Upper lobe of right lung (tissue), 1 donor: Measurements from ENCODE around the gene VGLL4. TPM values are rescaled to one million over a fixed set of nuclear protein-coding genes. Genes with fewer than 3 reads are reported as not detected.
"Not testable (repeated sequence)": the region's sequence is repeated elsewhere in the genome, so short reads cannot be mapped to it uniquely, and the experiment has no call there.

Experiments
- ATAC-seq: fragments of 200-7000 bp; cut with Tn5 transposase; one replicate; pipeline ENCODE4 v1.9.1; 2020; ENCODE audit warnings: mild to moderate bottlenecking, moderate library complexity
- DNase-seq: peaks from one replicate; pipeline ENCODE4 v3.0.0-alpha.2; 2020
- H3K27ac ChIP-seq: fragments of 200-600 bp; one replicate; pipeline ENCODE4 v1.8.0; 2022
- H3K27me3 ChIP-seq: fragments of 200-600 bp; one replicate; pipeline ENCODE4 v1.8.0; 2022; ENCODE audit warnings: mild to moderate bottlenecking
- H3K36me3 ChIP-seq: fragments of 200-600 bp; one replicate; pipeline ENCODE4 v1.8.0; 2022
- H3K4me1 ChIP-seq: fragments of 200-600 bp; one replicate; pipeline ENCODE4 v1.8.0; 2022
- H3K4me3 ChIP-seq: fragments of 200-600 bp; one replicate; pipeline ENCODE4 v1.8.0; 2022; ENCODE audit warnings: mild to moderate bottlenecking
- H3K9me3 ChIP-seq: fragments of 200-600 bp; one replicate; pipeline ENCODE4 v1.8.0; 2022
- CTCF ChIP-seq: fragments of 200-600 bp; IDR thresholded peaks from one replicate; pipeline ENCODE4 v1.8.0; 2022; ENCODE audit warnings: antibody characterized with exemption
- intact Hi-C: fragments of 100-400 bp; cut with DNase I; formaldehyde crosslinking; loops from one replicate; pipeline ENCODE4 v1.11.0; 2022
- total RNA-seq: library from RNA; stranded (reverse); fragmentation: NEBNext Ultra II Directional; extraction: Animal tissue kit (Norgen Biotek cat#: 25700); gene quantifications from one replicate; pipeline ENCODE4 v1.2.1, GENCODE V29; 2021
- donor health status: DM: no; HTN: yes; CAD: no; lungs with severe emphysema.

The VGLL4 gene
- total RNA-seq, 1 donor from 2014 or later, result 57.5 TPM

DNA sequence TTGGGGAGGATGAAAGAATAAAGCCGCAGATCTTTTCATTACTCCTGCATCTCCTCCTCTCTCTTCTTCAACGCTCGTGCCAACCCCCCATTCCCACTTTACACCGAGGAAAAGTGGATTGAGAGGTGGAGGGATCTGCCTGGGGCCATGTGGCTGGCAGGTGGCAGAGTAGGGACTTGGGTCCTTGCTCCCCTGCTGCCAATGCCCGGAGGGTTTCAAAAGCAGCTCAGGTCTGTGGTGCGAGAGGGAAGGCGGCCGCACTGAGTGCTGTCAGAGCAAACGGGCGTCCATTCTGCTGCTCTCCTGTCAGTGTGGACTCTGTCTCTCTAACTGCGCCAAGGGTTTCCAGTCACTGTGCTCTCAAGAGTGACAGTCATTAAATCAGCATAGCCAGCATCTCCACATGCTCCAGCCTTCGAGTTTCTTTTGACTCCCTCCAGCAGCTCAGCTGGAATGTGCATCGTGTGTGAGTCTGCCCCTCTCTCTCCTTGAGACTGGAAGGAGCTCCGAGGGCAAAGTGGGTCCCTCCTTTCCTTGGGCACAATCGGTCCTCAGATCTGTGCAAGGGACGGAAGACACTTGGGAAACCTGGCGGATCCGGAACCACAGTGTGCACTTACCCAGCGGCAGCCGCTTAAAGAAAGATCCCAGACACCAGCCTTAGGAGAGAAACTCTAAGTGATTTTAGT is 68.6 kb downstream of the VGLL4 start:
- intact Hi-C loops, result loop anchor here (10.0 kb wide), 1 partner anchor 60 kb away; no protein-coding TSS in a partner anchor
- no peak for ATAC-seq
- no peak for TF ChIP-seq CTCF
- no peaks in the 10 kb centered on the region for H3K9me3 ChIP-seq
- H3K36me3 ChIP-seq, result no peaks in the 10 kb centered on the region
- H3K27ac ChIP-seq, result no peak overlapping the region
- peaks cover 5% of the 10 kb centered on the region for H3K4me1 ChIP-seq
- no peak overlapping the region for H3K4me3 ChIP-seq
- H3K27me3 ChIP-seq, result no peaks in the 10 kb centered on the region
- no peak for DNase-seq

DNA sequence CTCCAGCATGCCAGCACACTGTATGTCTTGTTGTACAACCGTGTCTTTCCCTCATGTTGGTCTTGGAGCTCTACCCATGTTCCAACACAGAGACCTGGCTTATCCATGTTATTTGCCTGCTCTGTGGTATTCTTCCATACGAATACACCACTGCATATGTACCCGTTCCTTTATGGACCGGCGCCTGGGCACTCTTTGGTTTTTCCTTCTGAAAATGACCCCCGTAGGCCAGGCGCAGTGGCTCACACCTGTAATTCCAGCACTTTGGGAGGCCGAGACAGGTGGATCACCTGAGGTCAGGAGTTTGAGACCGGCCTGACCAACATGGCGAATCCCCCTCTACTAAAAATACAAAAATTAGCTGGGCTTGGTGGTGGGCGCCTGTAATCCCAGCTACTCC is 71.1 kb downstream of the VGLL4 start:
- H3K27ac ChIP-seq, H3K4me3 ChIP-seq, ATAC-seq, H3K9me3 ChIP-seq, H3K36me3 ChIP-seq, DNase-seq, H3K27me3 ChIP-seq: not testable (repeated sequence)
- peaks cover 16% of the 10 kb centered on the region for H3K4me1 ChIP-seq
- intact Hi-C loops, result loop anchor here (10.0 kb wide), 1 partner anchor 62 kb away; no protein-coding TSS in a partner anchor

DNA sequence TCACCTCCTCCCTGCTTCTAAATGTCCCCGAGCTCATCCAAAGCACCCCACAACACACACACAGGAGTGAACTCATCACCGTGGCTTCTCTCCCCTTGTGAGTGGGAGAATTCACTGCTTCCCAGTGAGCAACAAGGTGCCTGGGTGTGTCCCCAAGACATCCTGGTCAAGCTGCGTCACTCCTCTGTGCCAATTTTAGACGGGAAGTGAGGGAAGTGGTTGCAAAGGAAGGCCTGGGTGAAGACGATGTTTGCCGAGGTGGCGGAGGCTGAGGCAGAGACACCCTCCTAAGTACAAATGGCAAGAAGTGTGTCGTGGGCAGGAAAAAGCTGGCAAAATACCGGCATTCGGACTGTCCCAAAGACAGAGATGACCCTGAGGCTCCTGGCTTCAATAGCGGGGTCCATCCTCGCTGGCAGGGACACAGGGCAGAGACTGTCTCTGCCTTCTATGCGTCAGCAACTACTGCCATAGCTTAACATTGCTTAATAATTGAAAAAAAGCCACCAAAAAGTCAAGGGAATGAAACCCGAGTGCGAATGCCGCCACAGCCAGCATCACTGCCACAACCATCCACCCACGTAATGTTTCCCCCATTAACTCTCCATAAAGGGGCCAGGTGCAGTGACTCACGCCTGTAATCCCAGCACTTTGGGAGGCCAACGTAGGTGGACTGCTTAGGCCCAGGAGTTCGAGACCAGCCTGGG is 72.8 kb downstream of the VGLL4 start:
- peaks cover 18% of the 10 kb centered on the region for H3K4me1 ChIP-seq
- ATAC-seq (peak; percentile 63), DNase-seq (no peak)
- no peak overlapping the region for H3K4me3 ChIP-seq
- peak overlapping the region; percentile 66 for H3K27ac ChIP-seq
- intact Hi-C loops, result loop anchor here (10.0 kb wide), 1 partner anchor 64 kb away; no protein-coding TSS in a partner anchor
- no peaks in the 10 kb centered on the region for H3K27me3 ChIP-seq
- H3K9me3 ChIP-seq, result no peaks in the 10 kb centered on the region
- peaks cover 19% of the 10 kb centered on the region for H3K36me3 ChIP-seq
- TF ChIP-seq CTCF, result no peak

GRCh38 chr3:11570251-11570650 is 73.5 kb downstream of the VGLL4 start:
- Histone ChIP-seq H3K4me3 (no peak overlapping the region), H3K27ac (peak overlapping the region; percentile 78), H3K27me3 (no peaks in the 10 kb centered on the region), H3K36me3 (peaks cover 24% of the 10 kb centered on the region), H3K4me1 (peaks cover 18% of the 10 kb centered on the region), H3K9me3 (no peaks in the 10 kb centered on the region)
- no peak for TF ChIP-seq CTCF
- no peak for ATAC-seq
- intact Hi-C loops, result loop anchor here (10.0 kb wide), 1 partner anchor 65 kb away; no protein-coding TSS in a partner anchor
- no peak for DNase-seq

GRCh38 chr3:11569156-11569741 is 74.5 kb downstream of the VGLL4 start:
- no peak overlapping the region for H3K4me3 ChIP-seq

More at GRCh38 chr3:11569156-11569741, 74.5 kb downstream of the VGLL4 start:
- H3K36me3 ChIP-seq, result peaks cover 27% of the 10 kb centered on the region
- ATAC-seq (no peak), DNase-seq (no peak)
- no peaks in the 10 kb centered on the region for H3K9me3 ChIP-seq
- no peaks in the 10 kb centered on the region for H3K27me3 ChIP-seq
- H3K27ac ChIP-seq, result peak overlapping the region; percentile 78
- intact Hi-C loops, result no loop called here
- peaks cover 18% of the 10 kb centered on the region for H3K4me1 ChIP-seq
- no peak for TF ChIP-seq CTCF
